ENCODE results near the gene EIF3D.

- TF ChIP-seq JUNB (IDR thresholded peaks at IDR 0.05; ENCODE audit: unreplicated experiment): no peak
- TF ChIP-seq CREB1 (CRISPR knock-in tag; IDR thresholded peaks at IDR 0.05; ENCODE audit: low read depth): no peak
- TF ChIP-seq, protein P1, sequence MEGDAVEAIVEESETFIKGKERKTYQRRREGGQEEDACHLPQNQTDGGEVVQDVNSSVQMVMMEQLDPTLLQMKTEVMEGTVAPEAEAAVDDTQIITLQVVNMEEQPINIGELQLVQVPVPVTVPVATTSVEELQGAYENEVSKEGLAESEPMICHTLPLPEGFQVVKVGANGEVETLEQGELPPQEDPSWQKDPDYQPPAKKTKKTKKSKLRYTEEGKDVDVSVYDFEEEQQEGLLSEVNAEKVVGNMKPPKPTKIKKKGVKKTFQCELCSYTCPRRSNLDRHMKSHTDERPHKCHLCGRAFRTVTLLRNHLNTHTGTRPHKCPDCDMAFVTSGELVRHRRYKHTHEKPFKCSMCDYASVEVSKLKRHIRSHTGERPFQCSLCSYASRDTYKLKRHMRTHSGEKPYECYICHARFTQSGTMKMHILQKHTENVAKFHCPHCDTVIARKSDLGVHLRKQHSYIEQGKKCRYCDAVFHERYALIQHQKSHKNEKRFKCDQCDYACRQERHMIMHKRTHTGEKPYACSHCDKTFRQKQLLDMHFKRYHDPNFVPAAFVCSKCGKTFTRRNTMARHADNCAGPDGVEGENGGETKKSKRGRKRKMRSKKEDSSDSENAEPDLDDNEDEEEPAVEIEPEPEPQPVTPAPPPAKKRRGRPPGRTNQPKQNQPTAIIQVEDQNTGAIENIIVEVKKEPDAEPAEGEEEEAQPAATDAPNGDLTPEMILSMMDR (conservative IDR thresholded peaks at IDR 0.05; ENCODE audit: low read depth in 2 of 2): no peak
- no peak for TF ChIP-seq EZH2phosphoT487 (IDR thresholded peaks at IDR 0.05; ENCODE audit: unreplicated experiment)
- no peak for TF ChIP-seq EZH2 (IDR thresholded peaks at IDR 0.05; ENCODE audit: low read depth, unreplicated experiment)
These were observed 50.0 kb downstream of the EIF3D start for GRCh38 chr22:36478966-36479365.

Measured in GM23338 (cell line).